ENCODE data around the gene SNX25. TPM values are rescaled to one million over a fixed set of nuclear protein-coding genes. Genes with fewer than 3 reads are reported as not detected.

The SNX25 gene
- polyA plus RNA-seq, 1 donor from 2014 or later: 6.4 TPM

GRCh38 chr4:185384930-185385331 is 175.5 kb downstream of the SNX25 start:
- TF ChIP-seq TAF1 (IDR thresholded peaks at IDR 0.05; ENCODE audit: low read depth) (no peak), EP300 (conservative IDR thresholded peaks at IDR 0.05; ENCODE audit: poor library complexity, severe bottlenecking) (no peak), SMC3 (conservative IDR thresholded peaks at IDR 0.05; ENCODE audit: poor library complexity) (no peak), REST (IDR thresholded peaks at IDR 0.05; ENCODE audit: borderline replicate concordance) (no peak), CTCF (IDR thresholded peaks at IDR 0.05; ENCODE audit: poor library complexity, severe bottlenecking) (no peak), POLR2AphosphoS5 (IDR thresholded peaks at IDR 0.05) (no peak), EZH2 (IDR thresholded peaks at IDR 0.05; ENCODE audit: borderline replicate concordance, insufficient read depth, low read length, poor library complexity, severe bottlenecking) (no peak), RAD21 (conservative IDR thresholded peaks at IDR 0.05) (no peak), MXI1 (conservative IDR thresholded peaks at IDR 0.05; ENCODE audit: poor library complexity, severe bottlenecking) (no peak)
- H3K9me3 ChIP-seq (ENCODE audit: low read length): no peaks in the 10 kb centered on the region

GRCh38 chr4:185387957-185388356 is 178.6 kb downstream of the SNX25 start:
- no peak overlapping the region for H3K4me3 ChIP-seq (ENCODE audit: low read length)
- no peak overlapping the region for H3K27ac ChIP-seq (ENCODE audit: low read length)
- H3K27me3 ChIP-seq (ENCODE audit: insufficient read depth, low read depth, low read length): no peaks in the 10 kb centered on the region
- no peaks in the 10 kb centered on the region for H4K20me1 ChIP-seq (ENCODE audit: insufficient read depth)
- TF ChIP-seq EZH2 (IDR thresholded peaks at IDR 0.05; ENCODE audit: borderline replicate concordance, insufficient read depth, low read length, poor library complexity, severe bottlenecking): no peak
- no peak for TF ChIP-seq EP300 (conservative IDR thresholded peaks at IDR 0.05; ENCODE audit: poor library complexity, severe bottlenecking)
- H3F3A ChIP-seq (ENCODE audit: insufficient read depth, low read length, poor library complexity, severe bottlenecking): no peaks in the 10 kb centered on the region
- no peak overlapping the region for H2AFZ ChIP-seq (ENCODE audit: low read depth, low read length)
- H3K9ac ChIP-seq (ENCODE audit: low read length): no peak overlapping the region
- no peaks in the 10 kb centered on the region for H3K9me3 ChIP-seq (ENCODE audit: low read length)
- H3K9me2 ChIP-seq (ENCODE audit: insufficient read depth, low read length): no peaks in the 10 kb centered on the region
- H3K4me2 ChIP-seq (ENCODE audit: low read length): no peak overlapping the region
- H3K79me2 ChIP-seq (replicated peaks; ENCODE audit: insufficient read depth, low read length): no peaks in the 10 kb centered on the region
- H3K36me3 ChIP-seq (ENCODE audit: insufficient read depth, low read length): no peaks in the 10 kb centered on the region

More at GRCh38 chr4:185384930-185385331, 175.5 kb downstream of the SNX25 start:
- no peaks in the 10 kb centered on the region for H3K9me2 ChIP-seq (ENCODE audit: insufficient read depth, low read length)
- no peaks in the 10 kb centered on the region for H3K79me2 ChIP-seq (replicated peaks; ENCODE audit: insufficient read depth, low read length)
- no peaks in the 10 kb centered on the region for H3K27me3 ChIP-seq (ENCODE audit: insufficient read depth, low read depth, low read length)
- no peak overlapping the region for H3K27ac ChIP-seq (ENCODE audit: low read length)
- no peak overlapping the region for H2AFZ ChIP-seq (ENCODE audit: low read depth, low read length)
- no peak overlapping the region for H3K9ac ChIP-seq (ENCODE audit: low read length)
- no peaks in the 10 kb centered on the region for H3K36me3 ChIP-seq (ENCODE audit: insufficient read depth, low read length)
- no peak overlapping the region for H3K4me2 ChIP-seq (ENCODE audit: low read length)
- H4K20me1 ChIP-seq (ENCODE audit: insufficient read depth): no peaks in the 10 kb centered on the region
- no peaks in the 10 kb centered on the region for H3F3A ChIP-seq (ENCODE audit: insufficient read depth, low read length, poor library complexity, severe bottlenecking)
- no peak overlapping the region for H3K4me3 ChIP-seq (ENCODE audit: low read length)

GRCh38 chr4:185390941-185391340 is 181.5 kb downstream of the SNX25 start:
- Histone ChIP-seq H3K36me3 (ENCODE audit: insufficient read depth, low read length) (no peaks in the 10 kb centered on the region), H3K27me3 (ENCODE audit: insufficient read depth, low read depth, low read length) (no peaks in the 10 kb centered on the region), H3K79me2 (replicated peaks; ENCODE audit: insufficient read depth, low read length) (no peaks in the 10 kb centered on the region), H3K9ac (ENCODE audit: low read length) (no peak overlapping the region), H3F3A (ENCODE audit: insufficient read depth, low read length, poor library complexity, severe bottlenecking) (no peaks in the 10 kb centered on the region), H2AFZ (ENCODE audit: low read depth, low read length) (no peak overlapping the region), H3K4me2 (ENCODE audit: low read length) (no peak overlapping the region), H3K27ac (ENCODE audit: low read length) (no peak overlapping the region), H3K4me3 (ENCODE audit: low read length) (no peak overlapping the region), H4K20me1 (ENCODE audit: insufficient read depth) (no peaks in the 10 kb centered on the region), H3K9me3 (ENCODE audit: low read length) (no peaks in the 10 kb centered on the region), H3K9me2 (ENCODE audit: insufficient read depth, low read length) (no peaks in the 10 kb centered on the region)
- TF ChIP-seq RAD21 (conservative IDR thresholded peaks at IDR 0.05) (no peak), MXI1 (conservative IDR thresholded peaks at IDR 0.05; ENCODE audit: poor library complexity, severe bottlenecking) (no peak), POLR2AphosphoS5 (IDR thresholded peaks at IDR 0.05) (no peak), EZH2 (IDR thresholded peaks at IDR 0.05; ENCODE audit: borderline replicate concordance, insufficient read depth, low read length, poor library complexity, severe bottlenecking) (no peak), EP300 (conservative IDR thresholded peaks at IDR 0.05; ENCODE audit: poor library complexity, severe bottlenecking) (no peak), CTCF (IDR thresholded peaks at IDR 0.05; ENCODE audit: poor library complexity, severe bottlenecking) (no peak)

All from neural cell (in vitro differentiated cells).